GM06990 (cell line): ENCODE data around the gene UTP14A.

ENCODE experiments used
- DNase-seq: peaks from one replicate; pipeline ENCODE4 v3.0.0-alpha.2; 2011; ENCODE audit not compliant: insufficient read length; ENCODE audit errors: extremely low read depth
- H3K27me3 ChIP-seq: replicated peaks from 2 replicates; pipeline ENCODE4 v1.6.0; 2011; ENCODE audit warnings: low read length; ENCODE audit not compliant: control insufficient read depth, insufficient read depth
- H3K36me3 ChIP-seq: 2 replicates; pipeline ENCODE4 v1.5.1; 2011; ENCODE audit warnings: low read length; ENCODE audit not compliant: control insufficient read depth, insufficient read depth
- H3K4me3 ChIP-seq: replicated peaks from 2 replicates; pipeline ENCODE4 v1.5.1; 2011; ENCODE audit warnings: low read depth, mild to moderate bottlenecking, control low read depth, low read length
- CTCF ChIP-seq: IDR thresholded peaks from 2 replicates; pipeline ENCODE4 v1.5.1; 2011; ENCODE audit warnings: low read length, control low read depth, mild to moderate bottlenecking, inconsistent platforms; ENCODE audit not compliant: insufficient read depth, poor library complexity, severe bottlenecking

UTP14A gene

GRCh38 chrX:129934952-129935351, 29.0 kb downstream of the UTP14A start:
- no peaks in the 10 kb centered on the region for H3K36me3 ChIP-seq
- no peaks in the 10 kb centered on the region; the same call in 1 of the 2 replicates for H3K27me3 ChIP-seq
- no peak overlapping the region for H3K4me3 ChIP-seq
- no peak for TF ChIP-seq CTCF
- DNase-seq: no peak

GRCh38 chrX:129938081-129938480, 32.1 kb downstream of the UTP14A start:
- DNase-seq: no peak
- Histone ChIP-seq H3K36me3 (no peaks in the 10 kb centered on the region), H3K27me3 (no peaks in the 10 kb centered on the region; the same call in 1 of the 2 replicates), H3K4me3 (no peak overlapping the region)
- TF ChIP-seq CTCF: no peak

GRCh38 chrX:129939986-129940385, 34.0 kb downstream of the UTP14A start:
- DNase-seq: no peak
- H3K36me3 ChIP-seq: no peaks in the 10 kb centered on the region
- H3K27me3 ChIP-seq: no peaks in the 10 kb centered on the region; the same call in 1 of the 2 replicates
- TF ChIP-seq CTCF: no peak
- no peak overlapping the region for H3K4me3 ChIP-seq

GRCh38 chrX:129940721-129941120, 34.8 kb downstream of the UTP14A start:
- no peak for DNase-seq
- no peak for TF ChIP-seq CTCF
- no peaks in the 10 kb centered on the region; the same call in 1 of the 2 replicates for H3K27me3 ChIP-seq

GRCh38 chrX:129945131-129945530, 39.2 kb downstream of the UTP14A start:
- TF ChIP-seq CTCF: no peak
- Histone ChIP-seq H3K27me3 (no peaks in the 10 kb centered on the region), H3K36me3 (no peaks in the 10 kb centered on the region), H3K4me3 (no peak overlapping the region)
- DNase-seq: no peak

More at GRCh38 chrX:129940721-129941120, 34.8 kb downstream of the UTP14A start:
- Histone ChIP-seq H3K36me3 (no peaks in the 10 kb centered on the region), H3K4me3 (no peak overlapping the region)

GRCh38 chrX:129953334-129953648, 47.3 kb downstream of the UTP14A start:
- Histone ChIP-seq H3K36me3 (no peaks in the 10 kb centered on the region), H3K4me3 (no peak overlapping the region), H3K27me3 (no peaks in the 10 kb centered on the region)
- TF ChIP-seq CTCF: no peak
- DNase-seq: no peak
